ENCODE results near the gene SLIT3.

SLIT3 gene

DNA sequence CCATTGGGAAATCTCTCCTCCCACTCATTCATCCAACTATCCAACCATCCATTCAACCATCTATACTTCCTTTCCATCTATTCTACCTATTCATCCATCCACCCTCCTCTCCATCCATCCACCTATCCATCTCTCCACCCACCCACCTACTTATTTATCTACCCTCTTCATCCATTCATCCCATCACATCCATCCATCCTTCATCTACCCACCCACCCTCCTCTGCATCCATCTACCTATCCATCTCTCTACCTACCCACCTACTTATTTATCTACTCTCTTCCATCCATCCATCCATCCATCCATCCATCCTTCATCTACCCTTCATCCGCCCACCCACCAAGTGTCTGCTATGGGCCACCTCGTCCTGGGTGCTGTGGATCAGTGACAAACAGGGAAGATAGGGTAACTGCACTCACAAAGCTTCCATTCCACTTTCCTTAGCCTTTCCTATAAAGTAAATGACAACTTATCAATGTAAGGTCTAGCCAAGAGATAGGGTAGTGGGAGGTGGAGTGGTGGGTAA lies 625.0 kb downstream of the SLIT3 start:
- DNase-seq = no peak

- DNase-seq = no peak
These were observed 626.0 kb downstream of the SLIT3 start for GRCh38 chr5:168674893-168675482.

GRCh38 chr5:168672888-168673287 lies 628.1 kb downstream of the SLIT3 start:
- DNase-seq = no peak

GRCh38 chr5:168672016-168672415 lies 628.9 kb downstream of the SLIT3 start:
- DNase-seq = no peak

DNA sequence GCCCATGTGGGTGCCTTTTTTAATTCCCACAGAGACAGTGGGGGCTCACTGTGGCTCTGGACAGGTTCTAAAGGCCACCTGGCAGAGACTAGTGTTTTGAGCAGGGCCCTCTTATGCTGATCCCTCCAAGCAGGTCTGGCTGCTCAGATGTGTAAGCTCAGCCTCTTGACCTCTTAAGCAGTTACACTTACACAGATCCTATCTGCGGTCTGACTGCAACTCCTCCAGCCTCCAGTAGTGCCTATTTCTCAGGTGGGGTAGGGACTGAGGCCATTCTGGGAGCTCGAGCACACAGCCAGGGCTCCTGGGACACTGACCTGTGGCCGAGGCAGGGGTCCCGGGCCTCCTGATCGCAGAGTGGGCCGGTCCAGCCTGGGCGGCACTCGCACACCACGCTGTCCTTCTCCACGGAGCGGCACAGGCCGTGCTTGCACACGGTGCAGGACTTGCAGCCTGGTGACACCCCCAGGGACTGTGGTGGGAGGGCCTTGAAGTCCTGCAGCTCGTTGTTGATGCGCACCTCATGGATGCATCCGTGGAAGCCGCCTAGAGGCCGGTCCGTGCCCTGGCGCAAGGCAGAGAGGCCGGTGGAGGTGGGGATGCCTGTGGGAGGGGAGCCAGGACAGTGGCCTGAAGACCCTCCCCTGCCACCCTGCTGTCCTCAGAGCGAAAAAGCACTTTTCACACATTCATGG lies 629.9 kb downstream of the SLIT3 start:
- DNase-seq = no peak

GRCh38 chr5:168669668-168670378 lies 631.1 kb downstream of the SLIT3 start:
- no peak for DNase-seq

DNA sequence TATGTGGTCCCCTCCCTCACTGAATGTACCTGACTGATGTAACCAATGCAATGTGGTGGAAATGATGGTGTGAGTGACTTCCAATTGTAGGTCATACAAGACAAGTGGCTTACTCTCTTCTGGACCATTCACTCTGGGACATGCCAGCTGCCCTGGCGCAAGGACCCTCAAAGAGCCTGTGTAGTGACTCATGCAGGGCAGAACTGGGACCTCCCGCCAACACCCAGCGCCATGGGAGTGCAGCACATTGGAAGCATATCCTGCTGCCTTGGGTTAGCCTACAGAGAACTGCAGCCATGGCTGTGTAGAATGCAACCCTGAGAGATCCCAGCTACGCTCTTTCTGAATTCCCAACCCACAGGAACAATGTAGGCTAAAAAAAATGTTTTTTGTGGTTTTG lies 631.8 kb downstream of the SLIT3 start:
- DNase-seq = no peak

- no peak for DNase-seq
These were observed 632.9 kb downstream of the SLIT3 start for GRCh38 chr5:168668078-168668477.

- no peak for DNase-seq
These were observed 633.6 kb downstream of the SLIT3 start for GRCh38 chr5:168667301-168667840.

GRCh38 chr5:168666356-168666755 lies 634.6 kb downstream of the SLIT3 start:
- DNase-seq = no peak

DNA sequence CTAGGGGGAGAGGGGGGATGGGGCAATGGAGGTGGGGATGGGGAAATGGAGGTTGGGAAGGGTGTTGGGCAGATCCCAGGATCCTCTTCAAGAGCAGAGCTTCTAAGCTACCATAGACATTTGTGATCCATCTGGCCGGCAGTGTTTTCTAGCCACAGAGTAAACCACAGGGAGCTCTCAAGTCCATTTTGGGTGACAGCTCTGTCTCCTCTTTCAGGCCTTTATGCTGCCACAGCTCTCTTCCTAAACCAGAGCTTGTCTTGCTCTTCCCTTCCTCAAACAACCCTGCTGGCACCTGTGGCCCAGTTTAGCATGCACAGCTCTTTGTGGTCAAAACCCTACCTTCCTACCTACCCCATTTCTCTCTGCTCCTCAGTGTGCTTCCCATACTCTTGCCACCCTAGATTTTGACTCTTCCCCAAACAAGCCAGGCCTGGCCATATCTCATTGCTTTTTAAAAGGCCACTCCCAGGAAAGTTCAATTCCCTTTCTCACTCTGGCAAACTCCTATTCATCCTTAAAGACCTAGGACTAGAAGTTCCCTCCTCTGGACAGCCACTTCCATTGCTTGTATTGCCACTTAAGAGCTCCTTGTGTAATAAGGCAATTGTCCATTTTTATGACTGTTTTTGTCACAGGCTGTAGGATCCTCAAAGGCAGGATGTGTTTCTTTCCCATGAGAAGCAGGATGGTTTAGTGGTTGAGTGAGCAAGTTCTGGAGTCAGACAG lies 637.5 kb downstream of the SLIT3 start:
- DNase-seq = no peak

- no peak for DNase-seq
These were observed 639.1 kb downstream of the SLIT3 start for GRCh38 chr5:168661593-168662485.

DNA sequence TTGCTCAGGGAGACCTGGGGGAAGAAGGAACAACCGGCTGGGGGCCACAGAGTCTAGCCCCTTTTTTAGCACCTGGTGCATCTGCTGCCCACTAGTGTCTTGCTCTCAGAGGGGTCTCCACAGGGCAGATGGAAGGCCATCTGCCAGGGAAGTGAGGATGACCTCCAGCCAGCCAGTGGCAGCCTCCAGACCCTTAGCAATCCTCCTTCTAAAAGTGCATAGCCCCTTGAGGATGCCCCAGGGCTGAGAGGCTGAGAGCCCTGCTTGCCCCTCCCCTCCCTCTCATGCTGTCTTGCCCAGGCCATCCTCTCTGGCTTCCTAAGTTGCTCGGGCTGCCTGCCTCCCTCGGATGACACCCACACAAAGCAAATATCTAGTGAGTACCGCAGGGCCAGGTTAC lies 640.2 kb downstream of the SLIT3 start:
- DNase-seq = no peak

- DNase-seq = no peak
These were observed 641.6 kb downstream of the SLIT3 start for GRCh38 chr5:168659286-168659847.

DNA sequence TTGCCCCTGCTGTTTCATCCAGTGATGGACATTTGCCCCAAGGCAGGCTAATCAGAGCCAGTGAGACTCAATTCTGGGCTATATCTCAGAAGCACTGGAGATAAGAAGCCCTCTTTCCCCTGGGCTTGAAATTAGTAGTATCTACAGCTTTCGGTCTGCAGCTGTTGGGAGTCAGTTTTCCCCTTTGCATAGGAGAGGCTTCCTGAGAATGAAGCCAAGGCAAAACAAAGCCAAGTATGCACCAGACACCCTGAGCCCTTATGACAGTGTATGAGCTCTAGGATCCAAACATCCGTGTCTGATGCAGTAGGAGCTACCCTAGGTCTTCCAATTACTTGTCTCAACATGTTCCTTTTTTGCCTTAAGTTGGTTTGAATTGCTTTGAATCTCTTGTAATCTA lies 642.5 kb downstream of the SLIT3 start:
- no peak for DNase-seq

GRCh38 chr5:168656633-168657032 lies 644.3 kb downstream of the SLIT3 start:
- DNase-seq = no peak

GRCh38 chr5:168655316-168655715 lies 645.6 kb downstream of the SLIT3 start:
- no peak for DNase-seq

DNA sequence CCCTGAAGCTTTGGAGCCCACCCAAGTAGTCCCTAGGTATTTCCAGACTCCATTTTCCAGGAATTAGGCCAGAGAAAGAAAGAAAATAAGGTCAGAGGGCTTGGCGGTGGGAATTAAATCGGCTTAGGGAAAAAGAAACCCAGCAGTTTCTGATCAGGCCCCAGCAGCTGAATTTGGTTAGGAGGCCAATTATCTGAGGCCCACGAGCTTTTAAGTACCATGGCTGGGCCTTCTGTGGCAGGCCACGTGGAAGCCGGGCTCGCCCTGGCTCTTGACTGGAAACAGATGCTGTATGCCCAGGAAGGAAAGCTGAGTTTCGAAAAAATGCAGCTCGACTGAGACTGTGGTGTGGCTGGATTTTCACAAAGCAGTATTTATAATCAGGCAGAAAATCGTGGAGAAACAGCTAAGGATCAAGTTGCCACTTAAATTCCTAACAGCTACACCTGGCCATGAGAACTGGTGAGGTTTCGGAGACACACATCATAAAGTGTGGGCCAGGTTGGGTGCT lies 646.7 kb downstream of the SLIT3 start:
- no peak for DNase-seq

DNA sequence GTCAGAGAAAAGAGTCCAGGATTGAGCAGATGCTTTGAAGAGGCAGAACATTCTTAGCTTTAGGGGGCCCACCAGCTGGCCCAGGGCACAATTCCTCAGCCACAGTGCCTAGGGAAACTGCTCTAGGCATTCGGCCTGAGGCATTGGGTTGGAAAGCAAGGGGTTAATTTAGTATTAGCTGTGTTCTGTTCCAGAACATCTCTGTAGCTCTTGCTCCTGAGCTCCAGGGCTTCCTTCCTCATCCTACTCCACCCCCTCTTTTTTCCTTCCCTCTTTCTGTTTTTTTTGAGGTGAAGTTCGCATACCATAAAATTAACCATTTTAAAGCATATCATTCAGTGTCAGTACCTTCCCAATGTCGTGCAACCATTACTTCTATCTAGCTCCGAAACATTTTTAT lies 647.3 kb downstream of the SLIT3 start:
- DNase-seq = no peak

GRCh38 chr5:168651648-168652047 lies 649.3 kb downstream of the SLIT3 start:
- no peak for DNase-seq

DNA sequence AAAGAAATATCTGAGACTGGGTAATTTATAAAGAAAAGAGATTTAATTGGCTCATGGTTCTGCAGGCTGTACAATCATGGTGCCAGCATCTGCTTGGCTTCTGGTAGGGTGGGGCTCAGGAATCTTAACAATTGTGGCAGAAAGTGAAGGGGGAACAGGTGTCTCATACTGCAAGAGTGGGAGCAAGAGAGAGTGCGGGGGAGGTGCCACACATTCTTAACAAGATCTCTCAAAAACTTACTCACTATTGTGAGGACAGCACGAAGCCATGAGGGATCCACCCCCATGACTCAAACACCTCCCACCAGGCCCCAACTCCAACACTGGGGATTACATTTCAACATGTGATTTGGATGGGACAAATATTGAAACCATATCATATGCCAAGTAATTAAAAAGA lies 651.6 kb downstream of the SLIT3 start:
- DNase-seq = no peak

Measured in CD4-positive, alpha-beta T cell treated with Interleukin-4 for 4 hours (primary cell).